DOHH2 (cell line): ENCODE results near the gene TMEM52.

Source experiments
- H3F3A ChIP-seq: fragments of 200-600 bp; sonication (generic), shearing (Covaris generic); 2 replicates; pipeline ENCODE4 v1.6.0; 2016; ENCODE audit warnings: antibody characterized with exemption, mild to moderate bottlenecking; ENCODE audit not compliant: control insufficient read depth, insufficient read depth
- H3K27ac ChIP-seq: fragments of 200-600 bp; sonication (generic); 2 replicates; pipeline ENCODE4 v1.5.1; 2014; ENCODE audit warnings: low read depth, mild to moderate bottlenecking, low read length, moderate library complexity
- H3K27me3 ChIP-seq: fragments of 200-600 bp; sonication (generic); 2 replicates; pipeline ENCODE4 v1.6.1; 2014; ENCODE audit warnings: mild to moderate bottlenecking, low read length, mixed read lengths; ENCODE audit not compliant: control insufficient read depth
- H3K36me3 ChIP-seq: fragments of 200-600 bp; sonication (generic); 2 replicates; pipeline ENCODE4 v1.6.1; 2014; ENCODE audit warnings: mild to moderate bottlenecking, low read length, moderate library complexity, mixed read lengths; ENCODE audit not compliant: control insufficient read depth
- H3K4me1 ChIP-seq: fragments of 200-600 bp; sonication (generic); 2 replicates; pipeline ENCODE4 v1.6.1; 2014; ENCODE audit warnings: mild to moderate bottlenecking, low read length, mixed read lengths; ENCODE audit not compliant: control insufficient read depth
- H3K4me2 ChIP-seq: fragments of 200-600 bp; sonication (generic); 2 replicates; pipeline ENCODE4 v1.6.0; 2014; ENCODE audit warnings: mild to moderate bottlenecking, low read length, moderate library complexity
- H3K4me3 ChIP-seq: fragments of 200-600 bp; sonication (generic); 2 replicates; pipeline ENCODE4 v1.5.1; 2014; ENCODE audit warnings: mild to moderate bottlenecking, low read length, mixed read lengths
- H3K79me2 ChIP-seq: fragments of 200-600 bp; sonication (generic); 2 replicates; pipeline ENCODE4 v1.6.1; 2014; ENCODE audit warnings: mild to moderate bottlenecking, low read length, mixed read lengths; ENCODE audit not compliant: control insufficient read depth
- H3K9me2 ChIP-seq: fragments of 200-600 bp; sonication (generic); replicated peaks from 2 replicates; pipeline ENCODE4 v1.6.1; 2014; ENCODE audit warnings: mild to moderate bottlenecking, low read length, mixed read lengths; ENCODE audit not compliant: control insufficient read depth
- H3K9me3 ChIP-seq: fragments of 200-600 bp; sonication (generic); 2 replicates; pipeline ENCODE4 v1.6.1; 2014; ENCODE audit warnings: antibody characterized with exemption, low read length, mixed read lengths; ENCODE audit not compliant: control insufficient read depth, insufficient read depth
- H4K20me1 ChIP-seq: fragments of 200-600 bp; sonication (generic); 2 replicates; pipeline ENCODE4 v1.6.0; 2014; ENCODE audit warnings: low read depth, mild to moderate bottlenecking, antibody characterized with exemption, low read length, moderate library complexity; ENCODE audit not compliant: control insufficient read depth, insufficient read depth
- CTCF ChIP-seq: fragments of 200-600 bp; sonication (generic); IDR thresholded peaks from one replicate; pipeline ENCODE4 v1.5.1; 2014; ENCODE audit warnings: antibody characterized with exemption, mild to moderate bottlenecking, low read depth, low read length; ENCODE audit not compliant: poor library complexity, severe bottlenecking
- EZH2phosphoT487 ChIP-seq: fragments of 200-600 bp; sonication (generic); IDR thresholded peaks from 2 replicates; pipeline ENCODE4 v1.6.1; 2017; ENCODE audit warnings: borderline replicate concordance, mild to moderate bottlenecking, antibody characterized with exemption, low read length, moderate library complexity, mixed read lengths

TMEM52 gene

DNA sequence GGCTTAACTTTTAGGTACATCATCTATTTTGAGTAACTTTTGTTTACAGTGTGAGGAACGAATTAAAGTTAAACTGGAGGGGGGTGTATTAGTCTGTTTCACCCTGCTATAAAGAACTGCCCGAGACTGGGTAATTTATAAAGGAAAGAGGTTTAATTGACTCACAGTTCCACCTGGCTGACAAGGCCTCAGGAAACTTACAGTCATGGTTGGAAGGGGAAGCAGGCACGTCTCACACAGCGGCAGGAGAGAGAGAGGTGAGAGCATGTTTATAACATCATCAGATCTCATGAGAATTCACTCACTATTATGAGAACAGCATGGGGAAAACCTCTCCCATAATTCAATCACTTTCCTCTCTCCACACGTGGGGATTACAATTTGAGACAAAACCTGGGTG is 31.9 kb upstream of the TMEM52 start:
- no peaks in the 10 kb centered on the region for H3K27me3 ChIP-seq
- H3K9me2 ChIP-seq = no peaks in the 10 kb centered on the region
- no peaks in the 10 kb centered on the region for H3F3A ChIP-seq
- H4K20me1 ChIP-seq = no peaks in the 10 kb centered on the region
- no peaks in the 10 kb centered on the region for H3K4me1 ChIP-seq
- H3K4me3 ChIP-seq = no peak overlapping the region
- no peak overlapping the region for H3K27ac ChIP-seq
- no peaks in the 10 kb centered on the region for H3K79me2 ChIP-seq
- H3K9me3 ChIP-seq = peaks cover 10% of the 10 kb centered on the region
- H3K4me2 ChIP-seq = no peak overlapping the region
- H3K36me3 ChIP-seq = no peaks in the 10 kb centered on the region
- TF ChIP-seq EZH2phosphoT487 (no peak), CTCF (no peak)

- peaks cover 3% of the 10 kb centered on the region; the same call in 1 of the 2 replicates for H3K27me3 ChIP-seq
- H3K79me2 ChIP-seq = no peaks in the 10 kb centered on the region
- H3K4me1 ChIP-seq = peaks cover 4% of the 10 kb centered on the region; the same call in 1 of the 2 replicates
- TF ChIP-seq CTCF (no peak), EZH2phosphoT487 (no peak)
- H3F3A ChIP-seq = no peaks in the 10 kb centered on the region
- no peaks in the 10 kb centered on the region for H3K9me3 ChIP-seq
- H3K36me3 ChIP-seq = no peaks in the 10 kb centered on the region
- H3K9me2 ChIP-seq = no peaks in the 10 kb centered on the region
- H3K4me2 ChIP-seq = no peak overlapping the region
- no peaks in the 10 kb centered on the region for H4K20me1 ChIP-seq
- no peak overlapping the region for H3K27ac ChIP-seq
- no peak overlapping the region for H3K4me3 ChIP-seq
Measured at GRCh38 chr1:1948783-1949182, 29.7 kb upstream of the TMEM52 start.

DNA sequence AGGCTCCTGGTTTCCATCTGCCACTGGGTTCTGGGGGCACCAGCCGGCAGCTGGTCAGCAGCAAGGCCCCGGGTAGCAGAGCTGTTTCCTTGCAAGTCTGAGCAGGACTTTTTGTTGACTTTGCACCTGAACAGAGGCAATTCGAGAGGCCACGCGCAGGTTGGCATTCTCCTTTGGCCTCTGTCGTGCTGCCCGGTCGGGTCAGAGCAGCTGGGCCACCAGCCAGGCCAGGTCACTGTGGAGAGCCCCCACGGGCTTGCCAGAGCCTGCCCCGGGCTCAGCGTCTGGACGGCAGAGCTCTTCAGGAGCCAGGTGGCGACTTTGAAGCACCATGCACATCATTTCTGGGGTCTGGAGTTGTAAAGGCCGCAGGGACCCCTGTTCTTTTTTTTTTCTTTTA is 28.4 kb upstream of the TMEM52 start:
- no peaks in the 10 kb centered on the region for H3K9me3 ChIP-seq
- TF ChIP-seq EZH2phosphoT487 = no peak

GRCh38 chr1:1946540-1946939 is 27.5 kb upstream of the TMEM52 start:
- Histone ChIP-seq H3K27ac (no peak overlapping the region), H3K27me3 (peaks cover 3% of the 10 kb centered on the region; the same call in 1 of the 2 replicates), H3K79me2 (no peaks in the 10 kb centered on the region), H3K4me3 (no peak overlapping the region), H3K9me3 (no peaks in the 10 kb centered on the region), H4K20me1 (no peaks in the 10 kb centered on the region), H3K4me1 (peaks cover 4% of the 10 kb centered on the region; the same call in 1 of the 2 replicates), H3F3A (no peaks in the 10 kb centered on the region), H3K36me3 (no peaks in the 10 kb centered on the region), H3K9me2 (no peaks in the 10 kb centered on the region), H3K4me2 (no peak overlapping the region)
- TF ChIP-seq CTCF (no peak), EZH2phosphoT487 (no peak)

More for the DNA sequence above, 28.4 kb upstream of the TMEM52 start:
- Histone ChIP-seq H3K79me2 (no peaks in the 10 kb centered on the region), H3K9me2 (no peaks in the 10 kb centered on the region), H4K20me1 (no peaks in the 10 kb centered on the region), H3K4me3 (no peak overlapping the region), H3F3A (no peaks in the 10 kb centered on the region), H3K27ac (no peak overlapping the region), H3K27me3 (peaks cover 3% of the 10 kb centered on the region; the same call in 1 of the 2 replicates), H3K4me1 (peaks cover 4% of the 10 kb centered on the region; the same call in 1 of the 2 replicates), H3K4me2 (no peak overlapping the region), H3K36me3 (no peaks in the 10 kb centered on the region)
